Measurements from ENCODE around the gene POC1A. TPM values are rescaled to one million over a fixed set of nuclear protein-coding genes. Genes with fewer than 3 reads are reported as not detected.

The POC1A gene
- total RNA-seq, 1 donor, result 10.0 TPM

- TF ChIP-seq, protein P1, sequence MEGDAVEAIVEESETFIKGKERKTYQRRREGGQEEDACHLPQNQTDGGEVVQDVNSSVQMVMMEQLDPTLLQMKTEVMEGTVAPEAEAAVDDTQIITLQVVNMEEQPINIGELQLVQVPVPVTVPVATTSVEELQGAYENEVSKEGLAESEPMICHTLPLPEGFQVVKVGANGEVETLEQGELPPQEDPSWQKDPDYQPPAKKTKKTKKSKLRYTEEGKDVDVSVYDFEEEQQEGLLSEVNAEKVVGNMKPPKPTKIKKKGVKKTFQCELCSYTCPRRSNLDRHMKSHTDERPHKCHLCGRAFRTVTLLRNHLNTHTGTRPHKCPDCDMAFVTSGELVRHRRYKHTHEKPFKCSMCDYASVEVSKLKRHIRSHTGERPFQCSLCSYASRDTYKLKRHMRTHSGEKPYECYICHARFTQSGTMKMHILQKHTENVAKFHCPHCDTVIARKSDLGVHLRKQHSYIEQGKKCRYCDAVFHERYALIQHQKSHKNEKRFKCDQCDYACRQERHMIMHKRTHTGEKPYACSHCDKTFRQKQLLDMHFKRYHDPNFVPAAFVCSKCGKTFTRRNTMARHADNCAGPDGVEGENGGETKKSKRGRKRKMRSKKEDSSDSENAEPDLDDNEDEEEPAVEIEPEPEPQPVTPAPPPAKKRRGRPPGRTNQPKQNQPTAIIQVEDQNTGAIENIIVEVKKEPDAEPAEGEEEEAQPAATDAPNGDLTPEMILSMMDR (IDR thresholded peaks at IDR 0.05; ENCODE audit: insufficient read depth, low read length), result no peak
Observed at GRCh38 chr3:52177701-52178042, 23.4 kb upstream of the POC1A start.

GRCh38 chr3:52176951-52177700, 22.9 kb upstream of the POC1A start:
- H3K4me3 ChIP-seq (ENCODE audit: low read depth, low read length), result no peak overlapping the region
- TF ChIP-seq, protein P1 (IDR thresholded peaks at IDR 0.05; ENCODE audit: insufficient read depth, low read length), result no peak
- no peak for DNase-seq (ENCODE audit: low read depth)

More at GRCh38 chr3:52177701-52178042, 23.4 kb upstream of the POC1A start:
- H3K4me3 ChIP-seq (ENCODE audit: low read depth, low read length), result no peak overlapping the region
- DNase-seq (ENCODE audit: low read depth), result no peak

- no peak overlapping the region for H3K4me3 ChIP-seq (ENCODE audit: low read depth, low read length)
- TF ChIP-seq, protein P1 (IDR thresholded peaks at IDR 0.05; ENCODE audit: insufficient read depth, low read length), result no peak
- DNase-seq (ENCODE audit: low read depth), result no peak
Observed at GRCh38 chr3:52176180-52176752, 22.0 kb upstream of the POC1A start.

DNA sequence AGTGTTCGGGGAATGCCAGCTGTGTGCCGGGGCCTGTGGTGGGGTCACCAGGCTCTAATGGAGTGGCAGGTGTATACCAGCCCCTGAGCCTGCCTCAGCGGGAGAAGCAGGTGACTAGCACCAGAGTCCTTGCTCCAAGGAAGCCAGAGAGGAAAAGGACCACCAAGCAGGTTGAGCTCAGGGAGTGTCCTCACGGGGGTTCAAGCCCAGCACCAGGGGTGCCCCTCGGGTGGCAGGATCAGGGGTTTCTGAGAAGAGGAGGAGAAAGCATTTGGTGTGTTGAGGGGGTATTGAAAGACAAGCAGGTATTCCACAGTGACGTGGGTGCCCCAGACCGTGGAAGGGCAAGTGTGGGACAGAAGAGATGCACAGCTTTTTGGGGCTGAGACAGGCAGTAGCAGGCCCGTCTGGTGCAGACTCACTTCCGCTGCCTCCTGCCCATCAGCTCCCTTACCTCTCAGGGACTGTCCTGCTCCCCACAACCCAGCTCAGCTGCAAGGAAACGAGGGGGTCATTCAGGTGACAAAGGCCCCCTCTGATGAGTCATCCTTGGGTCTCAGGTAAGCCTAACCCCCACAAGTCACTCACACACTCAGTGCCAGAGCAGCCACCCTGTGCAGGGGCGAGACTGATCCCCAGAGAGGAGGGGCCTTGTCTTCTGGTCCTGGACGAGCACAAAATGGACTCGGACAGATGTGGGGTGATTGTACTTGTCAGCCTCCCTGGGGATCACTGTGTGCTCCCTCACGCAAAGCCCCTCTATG, 21.4 kb upstream of the POC1A start:
- no peak for DNase-seq (ENCODE audit: low read depth)
- H3K4me3 ChIP-seq (ENCODE audit: low read depth, low read length), result no peak overlapping the region
- TF ChIP-seq, protein P1 (IDR thresholded peaks at IDR 0.05; ENCODE audit: insufficient read depth, low read length), result no peak

DNA sequence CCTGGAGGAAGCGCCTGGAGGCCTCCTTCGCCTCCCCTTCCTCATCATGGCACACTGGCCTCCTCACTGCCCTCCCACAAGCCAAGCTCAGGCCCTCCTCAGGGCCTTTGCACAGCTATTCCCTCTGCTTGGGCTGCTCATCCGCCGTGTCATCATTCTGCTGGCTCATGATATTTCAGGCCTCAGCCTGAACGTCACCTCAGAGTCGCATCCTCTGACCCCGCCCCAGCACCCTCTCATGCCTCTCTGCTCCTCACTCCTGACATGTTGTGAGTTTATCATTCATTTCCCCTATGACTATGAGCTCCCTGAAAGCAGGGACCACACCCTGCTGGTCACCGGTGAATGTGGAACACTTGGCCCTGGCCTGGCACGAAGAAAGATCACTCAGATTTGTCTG, 20.7 kb upstream of the POC1A start:
- TF ChIP-seq, protein P1 (IDR thresholded peaks at IDR 0.05; ENCODE audit: insufficient read depth, low read length), result no peak
- H3K4me3 ChIP-seq (ENCODE audit: low read depth, low read length), result no peak overlapping the region
- no peak for DNase-seq (ENCODE audit: low read depth)

DNA sequence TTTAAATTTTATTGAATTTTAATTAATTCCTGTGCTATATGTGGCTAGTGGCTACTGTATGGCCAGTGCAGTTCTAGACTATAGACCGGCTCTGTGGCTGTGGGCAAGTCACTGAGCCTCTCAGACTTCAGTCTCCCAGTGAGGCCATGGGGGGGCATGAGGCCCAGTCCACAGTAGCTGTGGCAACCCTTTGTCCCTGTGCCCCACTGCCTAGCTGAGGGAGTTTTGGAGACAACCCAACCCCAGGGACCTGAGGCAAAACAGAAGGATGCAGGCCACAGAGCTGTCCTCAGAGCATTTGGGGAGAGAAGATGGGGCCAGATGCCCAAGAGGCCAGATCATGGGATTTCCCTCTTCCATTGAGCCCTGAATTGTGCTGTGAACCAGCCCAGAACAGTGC, 18.9 kb upstream of the POC1A start:
- DNase-seq (ENCODE audit: low read depth), result no peak
- H3K4me3 ChIP-seq (ENCODE audit: low read depth, low read length), result no peak overlapping the region
- TF ChIP-seq, protein P1 (IDR thresholded peaks at IDR 0.05; ENCODE audit: insufficient read depth, low read length), result no peak
